ENCODE results near the gene NIPSNAP2.

GRCh38 chr7:55966851-55967250 lies 2.5 kb downstream of the NIPSNAP2 start:
- TF ChIP-seq POLR2AphosphoS5 (IDR thresholded peaks at IDR 0.05), result no peak
- no peak for TF ChIP-seq CTCF (IDR thresholded peaks at IDR 0.05)

All from gastroesophageal sphincter (tissue), 3 donors.